Fibroblast of the aortic adventitia (primary cell): Measurements from ENCODE around the gene MEF2C. TPM values are rescaled to one million over a fixed set of nuclear protein-coding genes. Genes with fewer than 3 reads are reported as not detected.

Experiments
- DNase-seq: peaks from one replicate; pipeline ENCODE4 v3.0.0-alpha.2; 2010; ENCODE audit warnings: low read depth
- H3K4me3 ChIP-seq: 2 replicates; pipeline ENCODE4 v1.5.1; 2011; ENCODE audit warnings: low read depth, mild to moderate bottlenecking, control low read depth, low read length, moderate library complexity
- total RNA-seq: library from RNA; depleted of rRNA; stranded (reverse); fragments of >200 nt; gene quantifications from 2 replicates; pipeline ENCODE4 v1.2.3, GENCODE V29; 2012; ENCODE audit warnings: low replicate concordance
- TF ChIP-seq, protein P1 (sequence below): IDR thresholded peaks from 2 replicates; pipeline ENCODE4 v1.5.1; 2011; ENCODE audit warnings: mild to moderate bottlenecking, low read length, control low read depth, inconsistent platforms; ENCODE audit not compliant: insufficient read depth

MEF2C gene
- total RNA-seq, 1 donor: 38.6 TPM

GRCh38 chr5:88846434-88846833 is 36.5 kb downstream of the MEF2C start:
- no peak overlapping the region for H3K4me3 ChIP-seq
- DNase-seq: no peak
- TF ChIP-seq, protein P1, sequence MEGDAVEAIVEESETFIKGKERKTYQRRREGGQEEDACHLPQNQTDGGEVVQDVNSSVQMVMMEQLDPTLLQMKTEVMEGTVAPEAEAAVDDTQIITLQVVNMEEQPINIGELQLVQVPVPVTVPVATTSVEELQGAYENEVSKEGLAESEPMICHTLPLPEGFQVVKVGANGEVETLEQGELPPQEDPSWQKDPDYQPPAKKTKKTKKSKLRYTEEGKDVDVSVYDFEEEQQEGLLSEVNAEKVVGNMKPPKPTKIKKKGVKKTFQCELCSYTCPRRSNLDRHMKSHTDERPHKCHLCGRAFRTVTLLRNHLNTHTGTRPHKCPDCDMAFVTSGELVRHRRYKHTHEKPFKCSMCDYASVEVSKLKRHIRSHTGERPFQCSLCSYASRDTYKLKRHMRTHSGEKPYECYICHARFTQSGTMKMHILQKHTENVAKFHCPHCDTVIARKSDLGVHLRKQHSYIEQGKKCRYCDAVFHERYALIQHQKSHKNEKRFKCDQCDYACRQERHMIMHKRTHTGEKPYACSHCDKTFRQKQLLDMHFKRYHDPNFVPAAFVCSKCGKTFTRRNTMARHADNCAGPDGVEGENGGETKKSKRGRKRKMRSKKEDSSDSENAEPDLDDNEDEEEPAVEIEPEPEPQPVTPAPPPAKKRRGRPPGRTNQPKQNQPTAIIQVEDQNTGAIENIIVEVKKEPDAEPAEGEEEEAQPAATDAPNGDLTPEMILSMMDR: no peak

DNA sequence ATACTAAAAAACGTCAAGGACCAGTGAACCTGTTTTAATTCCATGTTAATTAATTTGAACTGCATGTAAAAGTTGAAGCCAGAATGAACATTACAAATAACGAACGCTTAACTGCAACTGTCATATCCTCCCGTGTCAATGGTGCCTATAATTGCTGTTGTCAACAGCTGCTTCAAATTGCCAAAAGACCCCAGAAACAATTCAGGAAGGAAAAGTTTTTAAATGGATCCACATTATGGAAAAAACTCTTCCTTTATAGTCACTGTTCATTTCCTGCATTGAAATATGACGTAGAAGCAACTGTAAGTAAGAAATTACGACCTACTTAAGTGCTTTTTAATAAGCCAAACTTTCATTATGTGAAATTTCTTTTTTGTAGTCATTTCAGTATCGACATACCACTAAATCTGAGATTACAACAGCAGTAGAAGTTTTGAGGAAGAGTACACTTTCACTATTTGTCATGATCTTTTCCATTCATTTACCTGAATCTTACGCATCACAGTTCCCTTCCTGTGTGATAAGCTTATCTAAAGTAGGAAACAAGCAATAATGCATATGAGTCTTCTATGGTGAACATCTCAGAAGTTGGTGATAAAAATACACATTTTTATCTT is 37.8 kb downstream of the MEF2C start:
- no peak overlapping the region for H3K4me3 ChIP-seq
- DNase-seq: no peak
- TF ChIP-seq, protein P1: no peak

DNA sequence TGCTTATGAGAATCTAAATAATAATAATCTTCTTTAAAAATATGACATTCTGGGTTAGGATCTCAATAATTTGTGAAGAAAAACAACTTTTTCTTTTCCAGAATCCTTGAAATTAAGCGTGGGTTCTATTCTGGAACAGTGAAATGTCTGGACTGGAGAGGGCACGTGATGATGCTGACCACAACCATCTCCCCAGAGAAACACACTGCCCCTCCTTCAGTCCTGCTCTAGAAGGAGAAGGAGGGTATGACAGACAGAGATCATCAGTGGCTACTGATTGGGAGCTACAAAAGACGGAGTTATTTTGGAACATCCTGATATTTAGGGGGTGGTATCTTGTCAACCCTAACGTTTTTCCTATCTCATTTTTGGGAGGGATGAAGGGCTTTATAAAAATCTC is 40.2 kb downstream of the MEF2C start:
- DNase-seq: no peak
- no peak overlapping the region for H3K4me3 ChIP-seq
- TF ChIP-seq, protein P1: no peak

- TF ChIP-seq, protein P1: no peak
- H3K4me3 ChIP-seq: no peak overlapping the region
- DNase-seq: no peak
Observed at GRCh38 chr5:88841212-88841611, 41.8 kb downstream of the MEF2C start.

DNA sequence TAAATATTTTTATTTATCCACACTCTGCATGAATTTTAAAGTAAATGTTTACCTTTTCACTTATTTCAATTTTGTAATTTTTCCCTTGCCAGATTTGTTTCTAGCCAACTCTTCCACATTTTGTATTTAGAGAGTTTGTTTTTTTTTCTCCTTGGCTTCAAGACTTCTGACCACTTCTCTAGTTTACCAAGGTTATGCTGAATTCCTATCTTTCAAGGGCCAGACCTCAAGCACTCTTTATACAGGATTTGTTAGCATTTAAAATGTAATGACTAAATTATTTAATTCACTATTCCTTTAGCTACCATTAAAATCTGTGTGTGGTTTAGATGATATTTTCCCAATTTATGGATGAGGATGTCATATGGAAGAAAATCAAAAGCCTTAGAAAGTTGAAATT is 42.5 kb downstream of the MEF2C start:
- H3K4me3 ChIP-seq: no peak overlapping the region
- TF ChIP-seq, protein P1: no peak
- no peak for DNase-seq

- TF ChIP-seq, protein P1: no peak
- DNase-seq: no peak
- H3K4me3 ChIP-seq: no peak overlapping the region
Observed at GRCh38 chr5:88839238-88839637, 43.7 kb downstream of the MEF2C start.

DNA sequence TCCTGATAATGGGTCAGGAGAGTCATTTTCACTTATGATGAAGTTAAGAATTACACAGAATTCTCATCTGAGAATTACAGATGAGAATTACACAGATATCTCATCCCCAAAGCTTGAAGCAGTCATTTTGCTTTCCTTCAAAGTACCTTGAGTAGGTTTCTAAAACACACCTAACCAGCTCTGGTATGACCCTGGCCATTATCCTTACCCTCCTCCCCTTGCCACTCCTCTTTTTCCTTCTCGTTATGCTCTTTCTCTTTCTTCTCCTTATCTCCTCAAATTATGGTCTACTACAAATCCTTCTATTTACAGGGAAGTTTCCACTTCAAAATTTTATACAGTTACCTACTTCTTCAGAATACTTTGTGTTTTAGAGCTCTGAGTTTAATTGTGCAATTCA is 44.5 kb downstream of the MEF2C start:
- TF ChIP-seq, protein P1: no peak
- DNase-seq: no peak
- no peak overlapping the region for H3K4me3 ChIP-seq
